Measurements from ENCODE around the gene UFL1.
"Not testable (repeated sequence)": the region's sequence is repeated elsewhere in the genome, so short reads cannot be mapped to it uniquely, and the experiment has no call there.

Gene UFL1

GRCh38 chr6:96521644-96522464 lies at the start of gene UFL1:
TSS of gene UFL1 (plus strand) at chr6:96521806. CDS start at chr6:96521874, 68 bp downstream.
- in situ Hi-C loops (cut with MboI; ENCODE audit: low sequenced_read_pairs) = no loop called here

- in situ Hi-C loops (cut with MboI; ENCODE audit: low sequenced_read_pairs) = not testable (repeated sequence)
These were observed 49.3 kb upstream of the UFL1 start for GRCh38 chr6:96472291-96472690.

GRCh38 chr6:96478695-96479094 lies 42.9 kb upstream of the UFL1 start:
- in situ Hi-C loops (cut with MboI; ENCODE audit: low sequenced_read_pairs) = no loop called here

- in situ Hi-C loops (cut with MboI; ENCODE audit: low sequenced_read_pairs) = no loop called here
These were observed 29.7 kb upstream of the UFL1 start for GRCh38 chr6:96491926-96492325.

- in situ Hi-C loops (cut with MboI; ENCODE audit: low sequenced_read_pairs) = no loop called here
These were observed 21.8 kb upstream of the UFL1 start for GRCh38 chr6:96499781-96500180.

- in situ Hi-C loops (cut with MboI; ENCODE audit: low sequenced_read_pairs) = no loop called here
These were observed 18.7 kb upstream of the UFL1 start for GRCh38 chr6:96502915-96503314.

GRCh38 chr6:96505363-96505762 lies 16.2 kb upstream of the UFL1 start:
- in situ Hi-C loops (cut with MboI; ENCODE audit: low sequenced_read_pairs) = no loop called here

GRCh38 chr6:96509281-96509680 lies 12.3 kb upstream of the UFL1 start:
- in situ Hi-C loops (cut with MboI; ENCODE audit: low sequenced_read_pairs) = no loop called here

- in situ Hi-C loops (cut with MboI; ENCODE audit: low sequenced_read_pairs) = no loop called here
These were observed 1.2 kb upstream of the UFL1 start for GRCh38 chr6:96520171-96521115.

- in situ Hi-C loops (cut with MboI; ENCODE audit: low sequenced_read_pairs) = no loop called here
These were observed 331 bp upstream of the UFL1 start for GRCh38 chr6:96521306-96521643.

GRCh38 chr6:96522465-96523009 lies 931 bp downstream of the UFL1 start:
- in situ Hi-C loops (cut with MboI; ENCODE audit: low sequenced_read_pairs) = no loop called here

- in situ Hi-C loops (cut with MboI; ENCODE audit: low sequenced_read_pairs) = no loop called here
These were observed 6.6 kb downstream of the UFL1 start for GRCh38 chr6:96528193-96528592.

- in situ Hi-C loops (cut with MboI; ENCODE audit: low sequenced_read_pairs) = no loop called here
These were observed 10.8 kb downstream of the UFL1 start for GRCh38 chr6:96532399-96532798.

- in situ Hi-C loops (cut with MboI; ENCODE audit: low sequenced_read_pairs) = no loop called here
These were observed 16.1 kb downstream of the UFL1 start for GRCh38 chr6:96537726-96538125.

- in situ Hi-C loops (cut with MboI; ENCODE audit: low sequenced_read_pairs) = no loop called here
These were observed 21.1 kb downstream of the UFL1 start for GRCh38 chr6:96542702-96543101.

- in situ Hi-C loops (cut with MboI; ENCODE audit: low sequenced_read_pairs) = no loop called here
These were observed 24.3 kb downstream of the UFL1 start for GRCh38 chr6:96545882-96546281.

- in situ Hi-C loops (cut with MboI; ENCODE audit: low sequenced_read_pairs) = no loop called here
These were observed 26.0 kb downstream of the UFL1 start for GRCh38 chr6:96547654-96548053.

GRCh38 chr6:96554558-96554957 lies 33.0 kb downstream of the UFL1 start:
- in situ Hi-C loops (cut with MboI; ENCODE audit: low sequenced_read_pairs) = no loop called here

- in situ Hi-C loops (cut with MboI; ENCODE audit: low sequenced_read_pairs) = not testable (repeated sequence)
These were observed 38.1 kb downstream of the UFL1 start for GRCh38 chr6:96559740-96560139.

GRCh38 chr6:96562886-96563285 lies 41.3 kb downstream of the UFL1 start, which contains the start of gene FHL5:
TSS of gene FHL5 (plus strand) at chr6:96563128. CDS start at chr6:96603614, 40,486 bp downstream.
- in situ Hi-C loops (cut with MboI; ENCODE audit: low sequenced_read_pairs) = no loop called here

GRCh38 chr6:96563853-96564252 lies 42.2 kb downstream of the UFL1 start:
- in situ Hi-C loops (cut with MboI; ENCODE audit: low sequenced_read_pairs) = no loop called here

Measured in HL-60/S4 treated with phorbol 12-myristate 13-acetate at 8.2 ng/mL for 4 days and 3 days (cell line).